K562 (cell line): ENCODE results near the gene LAMB1. TPM values are rescaled to one million over a fixed set of nuclear protein-coding genes. Genes with fewer than 3 reads are reported as not detected.
A peak's percentile ranks its signal among the peaks of the same experiment; 100 is the strongest.

ENCODE experiments used
- ATAC-seq: fragments of 200-7000 bp; cut with Tn5 transposase; 3 replicates; pipeline ENCODE4 v1.9.1; 2020; ENCODE audit warnings: moderate library complexity
- BruUV-seq: library from RNA; stranded (reverse); fragments of 400-500 nt; replicated peaks from 2 replicates; lab custom pipeline; 2021; lab: Mats Ljungman, UMichigan
- CTCF ChIA-PET: fragments of 300-600 bp; formaldehyde crosslinking; extraction: SDS; loops from one replicate; lab custom pipeline; 2021; ENCODE audit warnings: low intra/inter-chr PET ratio; lab: Yijun Ruan, JAX
- POLR2A ChIA-PET: fragments of 300-600, 350-650 bp; sonication (Branson Sonifier 250); formaldehyde crosslinking; extraction: SDS; loops from one replicate; lab custom pipeline; 2021; ENCODE audit warnings: antibody characterized with exemption, inconsistent platforms; lab: Yijun Ruan, JAX
- DNase-seq, 4 experiments: peaks; one replicate each; pipeline versions ENCODE4 v3.0.0 to v3.0.0-alpha.2; 2011 to 2018; ENCODE audit warnings: low spot score in 3 of 4, mixed read lengths in 3 of 4; ENCODE audit errors: extremely low read depth in 1 of 4
- FAIRE-seq: peaks from 2 replicates; lab custom pipeline; 2011; peaks lifted over from hg19 to GRCh38; lab: Jason Lieb, UNC
- H2AFZ ChIP-seq: 2 replicates; pipeline ENCODE4 v1.6.0; 2011; ENCODE audit warnings: low read depth, low read length, control low read depth, inconsistent platforms
- H3K27ac ChIP-seq: fragments of 200-600 bp; 3 replicates; pipeline ENCODE4 v1.8.0; 2011; ENCODE audit warnings: low read depth, mild to moderate bottlenecking, control low read depth, inconsistent platforms, low read length, moderate library complexity, mixed read lengths; ENCODE audit errors: extremely low read depth
- H3K27me3 ChIP-seq, 2 experiments: fragments of 300-600 bp in 1 of 2; 2 replicates in 1 of 2; 3 replicates in 1 of 2; pipeline versions ENCODE4 v1.6.0 to v1.8.0; 2011; ENCODE audit warnings: inconsistent platforms in 2 of 2, low read length in 2 of 2, mild to moderate bottlenecking in 1 of 2, mixed read lengths in 1 of 2, moderate library complexity in 1 of 2; ENCODE audit not compliant: control insufficient read depth in 2 of 2, insufficient read depth in 2 of 2
- H3K36me3 ChIP-seq: fragments of 300-600 bp; 3 replicates; pipeline ENCODE4 v1.8.0; 2011; ENCODE audit warnings: mild to moderate bottlenecking, low read length, inconsistent platforms; ENCODE audit not compliant: control insufficient read depth, insufficient read depth
- H3K4me1 ChIP-seq, 2 experiments: fragments of 200-600 bp in 1 of 2; replicated peaks in 1 of 2; 2 replicates in 1 of 2; 3 replicates in 1 of 2; pipeline versions ENCODE4 v1.5.1 to v1.8.0; 2011; ENCODE audit warnings: inconsistent platforms in 2 of 2, low read length in 2 of 2, mild to moderate bottlenecking in 1 of 2, mixed read lengths in 1 of 2, moderate library complexity in 1 of 2; ENCODE audit not compliant: control insufficient read depth in 2 of 2, insufficient read depth in 2 of 2
- H3K4me2 ChIP-seq: 2 replicates; pipeline ENCODE4 v1.6.1; 2011; ENCODE audit warnings: low read length, control low read depth, inconsistent platforms, mixed read lengths; ENCODE audit not compliant: insufficient read depth
- H3K4me3 ChIP-seq: fragments of 200-600 bp; sonication (generic), shearing (Covaris generic); 2 replicates; pipeline ENCODE4 v1.5.1; 2016; ENCODE audit warnings: control low read depth, inconsistent platforms
- H3K79me2 ChIP-seq: fragments of 200-600 bp; 3 replicates; pipeline ENCODE4 v1.8.0; 2011; ENCODE audit warnings: low read length, inconsistent platforms; ENCODE audit not compliant: control insufficient read depth, insufficient read depth
- H3K9ac ChIP-seq, 2 experiments: 2 replicates each; pipeline versions ENCODE4 v1.6.0 to v1.6.1; 2011; ENCODE audit warnings: low read depth in 2 of 2, low read length in 2 of 2, control low read depth in 1 of 2, inconsistent platforms in 1 of 2, mild to moderate bottlenecking in 1 of 2, mixed read lengths in 1 of 2; ENCODE audit not compliant: insufficient read depth in 1 of 2
- H3K9me1 ChIP-seq: one replicate; pipeline ENCODE4 v1.6.0; 2011; ENCODE audit warnings: inconsistent platforms, mild to moderate bottlenecking, low read length, moderate library complexity; ENCODE audit not compliant: control insufficient read depth, insufficient read depth
- H3K9me3 ChIP-seq: replicated peaks from 2 replicates; pipeline ENCODE4 v1.5.1; 2011; ENCODE audit warnings: low read depth, low read length, inconsistent platforms; ENCODE audit not compliant: control insufficient read depth, insufficient read depth
- H4K20me1 ChIP-seq: replicated peaks from 2 replicates; pipeline ENCODE4 v1.6.1; 2011; ENCODE audit warnings: low read length, inconsistent platforms, mixed read lengths; ENCODE audit not compliant: control insufficient read depth, insufficient read depth
- CBX3 ChIP-seq, 2 experiments: IDR thresholded peaks; 1 replicate in 1 of 2; 2 replicates in 1 of 2; pipeline ENCODE4 v1.6.1; 2012; ENCODE audit warnings: inconsistent platforms in 2 of 2, low read length in 2 of 2, borderline replicate concordance in 1 of 2, control low read depth in 1 of 2
- JUNB ChIP-seq: fragments of 450-650 bp; formaldehyde crosslinking; conservative IDR thresholded peaks from 2 replicates; pipeline ENCODE4 v1.4.0; 2020; ENCODE audit warnings: mild to moderate bottlenecking
- NELFE ChIP-seq: IDR thresholded peaks from 2 replicates; pipeline ENCODE4 v1.6.1; 2011; ENCODE audit warnings: mild to moderate bottlenecking; ENCODE audit not compliant: insufficient read depth, insufficient read length
- TCF7 ChIP-seq: sonication (generic); IDR thresholded peaks from 2 replicates; pipeline ENCODE4 v1.6.1; 2016; ENCODE audit warnings: antibody characterized with exemption, borderline replicate concordance
- ZBTB33 ChIP-seq: sonication (generic); formaldehyde crosslinking; IDR thresholded peaks from 2 replicates; pipeline ENCODE4 v1.8.1; 2023; ENCODE audit warnings: mild to moderate bottlenecking, missing genetic modification reagents
- in situ Hi-C: fragments of 300-500 bp; cut with MboI; formaldehyde crosslinking; loops from 4 replicates; pipeline ENCODE4 v1.15.0; 2018; ENCODE audit warnings: inconsistent platforms, mixed read lengths
- intact Hi-C: fragments of 100-400 bp; cut with micrococcal nuclease; formaldehyde crosslinking; loops from 2 replicates; pipeline ENCODE4 v1.14.2; 2022
- polyA plus RNA-seq, 8 experiments: library from polyadenylated mRNA; depleted of rRNA in 4 of 8; stranded (reverse) in 5 of 8; unstranded in 3 of 8; fragments of >200 nt; fragmentation: Nextera tagmentation in 2 of 8; fragmentation: Illumina TruSeq in 1 of 8; extraction: Ambion mirVana in 2 of 8; extraction: Trizol in 1 of 8; gene quantifications; 2 replicates each; pipeline versions ENCODE4 v1.2.1 to v1.2.3, GENCODE V29; 2011 to 2014; ENCODE audit warnings: inconsistent platforms in 1 of 8, missing spikeins in 1 of 8
- total RNA-seq, 7 experiments: library from RNA; depleted of rRNA in 6 of 7; stranded (reverse); fragments of >200 nt in 6 of 7; fragmentation: Illumina TruSeq in 2 of 7; extraction: Trizol in 2 of 7; gene quantifications; 2 replicates each; pipeline versions ENCODE4 v1.2.1 to v1.2.3, GENCODE V29; 2011 to 2021; ENCODE audit warnings: low replicate concordance in 1 of 7

The LAMB1 gene
- total and polyA plus RNA-seq, 9 of the 15 experiments (the other 6 are each of a cell fraction or from before 2014, with no cell fraction given): 6.0 to 17.7 (median 12.3) TPM

DNA sequence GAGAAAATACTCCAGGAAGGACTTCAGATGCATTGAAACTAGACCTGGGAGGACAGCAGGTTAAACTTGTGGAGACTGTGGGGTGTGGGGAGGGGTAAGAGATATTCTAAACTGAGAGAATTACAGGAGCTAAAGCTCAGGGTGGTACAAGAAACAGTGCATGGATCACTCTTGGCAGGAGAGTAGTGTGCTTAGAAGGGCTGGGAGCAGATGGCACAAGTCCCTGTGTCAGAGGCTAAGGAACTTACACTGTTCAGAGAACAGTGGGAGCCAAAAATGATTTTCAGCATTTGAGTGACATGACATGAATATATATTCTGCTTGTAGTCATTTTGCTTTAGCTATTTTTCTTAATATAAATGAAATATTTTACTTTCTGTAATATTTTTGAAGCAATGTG, 36.0 kb upstream of the LAMB1 start:
- Histone ChIP-seq H3K36me3 (no peaks in the 10 kb centered on the region), H3K4me2 (no peak overlapping the region), H3K27ac (no peak overlapping the region), H3K9ac (no peak overlapping the region), H3K4me3 (no peak overlapping the region), H4K20me1 (no peaks in the 10 kb centered on the region), H3K79me2 (no peaks in the 10 kb centered on the region), H3K9me3 (no peaks in the 10 kb centered on the region), H3K9me1 (no peaks in the 10 kb centered on the region), H2AFZ (peak overlapping the region; percentile 25; the same call in 1 of the 2 replicates), H3K4me1 (peaks cover 6 to 12% of the 10 kb centered on the region in 2 experiments; a peak in 4 of 5 replicates), H3K27me3 (no peaks in the 10 kb centered on the region)
- ChIA-PET CTCF (no interaction called here), POLR2A (interaction anchor here (1.4 to 2.4 kb wide), 2 partner anchors 10 to 107 kb away, joined by 5 to 6 read pairs; no protein-coding TSS in a partner anchor)
- in situ Hi-C loops: no loop called here
- intact Hi-C loops: loop anchor here (5.0 kb wide), 1 partner anchor 58 kb away; no protein-coding TSS in a partner anchor
- TF ChIP-seq NELFE (no peak), CBX3 (IDR thresholded peaks at IDR 0.05; ENCODE audit: borderline replicate concordance in 1 of 2, low read length in 2 of 2) (no peak), ZBTB33 (CRISPR knock-in tag) (no peak), JUNB (no peak), TCF7 (no peak)
- no TSS peak for BruUV-seq
- no peak; the same call in 2 of the 3 replicates for ATAC-seq
- FAIRE-seq: no peak
- no peak for DNase-seq
